Measurements from ENCODE around the gene ACYP2. TPM values are rescaled to one million over a fixed set of nuclear protein-coding genes. Genes with fewer than 3 reads are reported as not detected.
"Not testable (repeated sequence)": the region's sequence is repeated elsewhere in the genome, so short reads cannot be mapped to it uniquely, and the experiment has no call there.

Gene ACYP2
- total RNA-seq, 1 donor = 9.0 TPM

GRCh38 chr2:54120950-54121349 lies 5.5 kb downstream of the ACYP2 start:
- Histone ChIP-seq H3K4me3 (ENCODE audit: insufficient read depth, low read length) (no peak overlapping the region), H3K4me1 (ENCODE audit: insufficient read depth, low read length) (peaks cover 27% of the 10 kb centered on the region), H4K20me1 (ENCODE audit: insufficient read depth, low read length) (no peaks in the 10 kb centered on the region), H3K9me3 (ENCODE audit: low read depth, low read length) (peaks cover 4% of the 10 kb centered on the region), H3K36me3 (ENCODE audit: insufficient read depth, low read length) (no peaks in the 10 kb centered on the region), H3K27ac (ENCODE audit: low read depth, low read length) (no peak overlapping the region), H3K79me2 (ENCODE audit: insufficient read depth, low read length) (no peaks in the 10 kb centered on the region), H3K27me3 (ENCODE audit: insufficient read depth, low read length) (no peaks in the 10 kb centered on the region), H2AFZ (ENCODE audit: low read length) (no peak overlapping the region), H3K4me2 (ENCODE audit: insufficient read depth, low read length) (no peak overlapping the region)
- no peak for TF ChIP-seq CTCF (IDR thresholded peaks at IDR 0.05; ENCODE audit: extremely low read depth, low read depth, low read length)
- DNase-seq (ENCODE audit: insufficient read length, low spot score, missing footprints) = no peak

- Histone ChIP-seq H3K4me3 (ENCODE audit: insufficient read depth, low read length) (peak overlapping the region; percentile 36), H4K20me1 (ENCODE audit: insufficient read depth, low read length) (no peaks in the 10 kb centered on the region), H3K4me2 (ENCODE audit: insufficient read depth, low read length) (peak overlapping the region; percentile 72), H3K9me3 (ENCODE audit: low read depth, low read length) (peaks cover 4% of the 10 kb centered on the region), H3K79me2 (ENCODE audit: insufficient read depth, low read length) (no peaks in the 10 kb centered on the region), H3K4me1 (ENCODE audit: insufficient read depth, low read length) (peaks cover 23% of the 10 kb centered on the region), H3K27me3 (ENCODE audit: insufficient read depth, low read length) (no peaks in the 10 kb centered on the region), H2AFZ (ENCODE audit: low read length) (peak overlapping the region; percentile 39), H3K36me3 (ENCODE audit: insufficient read depth, low read length) (no peaks in the 10 kb centered on the region), H3K27ac (ENCODE audit: low read depth, low read length) (peak overlapping the region; percentile 46)
- no peak for TF ChIP-seq CTCF (IDR thresholded peaks at IDR 0.05; ENCODE audit: extremely low read depth, low read depth, low read length)
- no peak for DNase-seq (ENCODE audit: insufficient read length, low spot score, missing footprints)
These were observed 6.9 kb downstream of the ACYP2 start for GRCh38 chr2:54122171-54122935.

GRCh38 chr2:54122939-54123338 lies 7.5 kb downstream of the ACYP2 start:
- DNase-seq (ENCODE audit: insufficient read length, low spot score, missing footprints) = peak; percentile 88
- Histone ChIP-seq H3K27ac (ENCODE audit: low read depth, low read length) (peak overlapping the region; percentile 46), H3K9me3 (ENCODE audit: low read depth, low read length) (peaks cover 4% of the 10 kb centered on the region), H4K20me1 (ENCODE audit: insufficient read depth, low read length) (no peaks in the 10 kb centered on the region), H3K27me3 (ENCODE audit: insufficient read depth, low read length) (no peaks in the 10 kb centered on the region), H3K4me1 (ENCODE audit: insufficient read depth, low read length) (peaks cover 23% of the 10 kb centered on the region), H3K4me2 (ENCODE audit: insufficient read depth, low read length) (peak overlapping the region; percentile 72), H2AFZ (ENCODE audit: low read length) (peak overlapping the region; percentile 70), H3K36me3 (ENCODE audit: insufficient read depth, low read length) (no peaks in the 10 kb centered on the region), H3K4me3 (ENCODE audit: insufficient read depth, low read length) (peak overlapping the region; percentile 36), H3K79me2 (ENCODE audit: insufficient read depth, low read length) (no peaks in the 10 kb centered on the region)
- no peak for TF ChIP-seq CTCF (IDR thresholded peaks at IDR 0.05; ENCODE audit: extremely low read depth, low read depth, low read length)

GRCh38 chr2:54127174-54127573 lies 11.8 kb downstream of the ACYP2 start:
- H3K36me3 ChIP-seq (ENCODE audit: insufficient read depth, low read length); H2AFZ ChIP-seq (ENCODE audit: low read length); H3K4me2 ChIP-seq (ENCODE audit: insufficient read depth, low read length); H4K20me1 ChIP-seq (ENCODE audit: insufficient read depth, low read length); H3K27me3 ChIP-seq (ENCODE audit: insufficient read depth, low read length); H3K9me3 ChIP-seq (ENCODE audit: low read depth, low read length); H3K79me2 ChIP-seq (ENCODE audit: insufficient read depth, low read length); DNase-seq (ENCODE audit: insufficient read length, low spot score, missing footprints); H3K27ac ChIP-seq (ENCODE audit: low read depth, low read length); H3K4me3 ChIP-seq (ENCODE audit: insufficient read depth, low read length): not testable (repeated sequence)
- peaks cover 17% of the 10 kb centered on the region for H3K4me1 ChIP-seq (ENCODE audit: insufficient read depth, low read length)
